ENCODE data around the gene FBXW10B. TPM values are rescaled to one million over a fixed set of nuclear protein-coding genes. Genes with fewer than 3 reads are reported as not detected.
"Not testable (repeated sequence)": the region's sequence is repeated elsewhere in the genome, so short reads cannot be mapped to it uniquely, and the experiment has no call there.

The FBXW10B gene
- total RNA-seq, 1 experiment from 2014 or later, result 0.54 TPM

GRCh38 chr17:15654886-15655561 is 35.5 kb upstream of the FBXW10B start:
- in situ Hi-C loops (cut with HindIII; ENCODE audit: low pct_unique_long_range_greater_than_20kb, low sequenced_read_pairs) (no loop called here), intact Hi-C loops (cut with micrococcal nuclease; ENCODE audit: unreplicated experiment) (no loop called here)
- H3K36me3 ChIP-seq (ENCODE audit: control insufficient read depth, insufficient read depth, low read length), result peaks cover 2% of the 10 kb centered on the region; the same call in 1 of the 2 replicates
- DNase-seq (ENCODE audit: low read depth, low spot score) (no peak), ATAC-seq (no peak)
- CTCF ChIA-PET, result no interaction called here
- POLR2A ChIA-PET, result no interaction called here
- TF ChIP-seq SIN3A (IDR thresholded peaks at IDR 0.05; ENCODE audit: borderline replicate concordance, insufficient read depth, low read depth, low read length), result no peak
- TF ChIP-seq CTCF (IDR thresholded peaks at IDR 0.05), result no peak
- TF ChIP-seq POLR2AphosphoS5 (IDR thresholded peaks at IDR 0.05; ENCODE audit: low read depth, low read length), result no peak
- no peak for TF ChIP-seq TCF7L2 (IDR thresholded peaks at IDR 0.05; ENCODE audit: low read depth, low read length)
- no peak for TF ChIP-seq REST (IDR thresholded peaks at IDR 0.05; ENCODE audit: insufficient read depth in 1 of 2, low read depth in 2 of 2, low read length in 1 of 2)
- H3K9me3 ChIP-seq (ENCODE audit: control insufficient read depth, insufficient read depth, low read depth, low read length), result no peaks in the 10 kb centered on the region
- H3K4me1 ChIP-seq (ENCODE audit: control insufficient read depth, insufficient read depth, low read length), result peaks cover 4% of the 10 kb centered on the region
- H3K27me3 ChIP-seq (ENCODE audit: control insufficient read depth, insufficient read depth, low read length), result no peaks in the 10 kb centered on the region
- no TSS peak for BruUV-seq (replicated peaks)
- no peak overlapping the region for H3K4me3 ChIP-seq (ENCODE audit: low read depth in 2 of 2, low read length in 2 of 2)
- H3K27ac ChIP-seq (ENCODE audit: low read length), result no peak overlapping the region

- CTCF ChIA-PET, POLR2A ChIA-PET: not testable (repeated sequence)
Measured at GRCh38 chr17:15654401-15654800, 34.9 kb upstream of the FBXW10B start.

GRCh38 chr17:15652960-15653359 is 33.5 kb upstream of the FBXW10B start:
- H3K9me3 ChIP-seq (ENCODE audit: control insufficient read depth, insufficient read depth, low read depth, low read length), result no peaks in the 10 kb centered on the region
- ATAC-seq (no peak), DNase-seq (ENCODE audit: low read depth, low spot score) (no peak)
- in situ Hi-C loops (cut with HindIII; ENCODE audit: low pct_unique_long_range_greater_than_20kb, low sequenced_read_pairs), result no loop called here
- no peak overlapping the region for H3K4me3 ChIP-seq (ENCODE audit: low read depth in 2 of 2, low read length in 2 of 2)
- CTCF ChIA-PET, result no interaction called here
- H3K36me3 ChIP-seq (ENCODE audit: control insufficient read depth, insufficient read depth, low read length), result no peaks in the 10 kb centered on the region
- intact Hi-C loops (cut with micrococcal nuclease; ENCODE audit: unreplicated experiment), result no loop called here
- TF ChIP-seq CTCF (IDR thresholded peaks at IDR 0.05) (no peak), REST (IDR thresholded peaks at IDR 0.05; ENCODE audit: insufficient read depth in 1 of 2, low read depth in 2 of 2, low read length in 1 of 2) (no peak), TCF7L2 (IDR thresholded peaks at IDR 0.05; ENCODE audit: low read depth, low read length) (no peak), SIN3A (IDR thresholded peaks at IDR 0.05; ENCODE audit: borderline replicate concordance, insufficient read depth, low read depth, low read length) (no peak), POLR2AphosphoS5 (IDR thresholded peaks at IDR 0.05; ENCODE audit: low read depth, low read length) (no peak)
- POLR2A ChIA-PET, result interaction anchor here (0.6 kb wide), 1 partner anchor 216 kb away, joined by 3 read pairs; no protein-coding TSS in a partner anchor
- H3K27ac ChIP-seq (ENCODE audit: low read length), result no peak overlapping the region
- no TSS peak for BruUV-seq (replicated peaks)
- H3K27me3 ChIP-seq (ENCODE audit: control insufficient read depth, insufficient read depth, low read length), result no peaks in the 10 kb centered on the region
- H3K4me1 ChIP-seq (ENCODE audit: control insufficient read depth, insufficient read depth, low read length), result peaks cover 16% of the 10 kb centered on the region

More at GRCh38 chr17:15654401-15654800, 34.9 kb upstream of the FBXW10B start:
- DNase-seq (ENCODE audit: low read depth, low spot score); H3K9me3 ChIP-seq (ENCODE audit: control insufficient read depth, insufficient read depth, low read depth, low read length); H3K27ac ChIP-seq (ENCODE audit: low read length); H3K4me3 ChIP-seq (ENCODE audit: low read depth in 2 of 2, low read length in 2 of 2); BruUV-seq (replicated peaks); intact Hi-C loops (cut with micrococcal nuclease; ENCODE audit: unreplicated experiment); H3K27me3 ChIP-seq (ENCODE audit: control insufficient read depth, insufficient read depth, low read length); ATAC-seq; H3K36me3 ChIP-seq (ENCODE audit: control insufficient read depth, insufficient read depth, low read length); in situ Hi-C loops (cut with HindIII; ENCODE audit: low pct_unique_long_range_greater_than_20kb, low sequenced_read_pairs); H3K4me1 ChIP-seq (ENCODE audit: control insufficient read depth, insufficient read depth, low read length): not testable (repeated sequence)

Data from Panc1 (cell line).